ENCODE measurements around the gene GALNT17. TPM values are rescaled to one million over a fixed set of nuclear protein-coding genes. Genes with fewer than 3 reads are reported as not detected.

Gene GALNT17
- polyA plus RNA-seq, 1 donor (not counting 4 experiments of a cell fraction or from before 2014, with no cell fraction given) = not detected

DNA sequence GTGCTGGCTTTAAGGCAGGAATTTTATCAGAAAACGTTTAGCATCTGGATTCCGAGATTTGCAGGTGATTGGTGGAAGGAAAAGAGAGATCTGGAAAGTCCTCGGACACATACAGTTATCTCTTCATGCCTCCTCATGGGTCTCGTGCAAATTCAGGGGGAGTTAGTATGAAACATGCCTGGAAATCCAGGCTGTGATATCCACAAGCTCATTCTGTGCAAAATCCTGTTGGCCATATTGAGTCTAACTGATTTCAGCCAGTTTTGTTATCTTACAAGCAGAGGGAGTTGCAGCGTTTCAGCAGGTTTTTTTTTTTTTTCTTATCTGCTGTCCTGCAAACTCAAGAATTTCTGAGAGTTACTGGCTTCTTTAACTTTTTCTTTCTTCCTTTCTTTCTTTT lies 411.5 kb downstream of the GALNT17 start:
- no peak for TF ChIP-seq CTCF (optimal IDR thresholded peaks at IDR 0.05 in 1 of 3, IDR thresholded peaks at IDR 0.05 in 1 of 3, conservative IDR thresholded peaks at IDR 0.05 in 1 of 3; ENCODE audit: extremely low read depth in 1 of 3, insufficient read depth in 2 of 3, low read length in 3 of 3)
- no peak for TF ChIP-seq EZH2 (IDR thresholded peaks at IDR 0.05; ENCODE audit: low read length)
- DNase-seq (ENCODE audit: low read depth, low spot score) (no peak), FAIRE-seq (no peak)
- Histone ChIP-seq H3K79me2 (ENCODE audit: control insufficient read depth, insufficient read depth, low read length) (no peaks in the 10 kb centered on the region), H3K4me1 (ENCODE audit: control insufficient read depth, extremely low read depth, insufficient read depth, low read length) (no peaks in the 10 kb centered on the region), H3K27ac (ENCODE audit: control insufficient read depth, insufficient read depth, low read length) (no peak overlapping the region), H3K9ac (ENCODE audit: control insufficient read depth, extremely low read depth, insufficient read depth, low read length) (no peak overlapping the region), H3K9me3 (ENCODE audit: control insufficient read depth, low read depth, low read length) (peaks cover 3% of the 10 kb centered on the region), H3K27me3 (ENCODE audit: control insufficient read depth, extremely low read depth, insufficient read depth, low read length) (no peaks in the 10 kb centered on the region), H3K4me2 (ENCODE audit: control insufficient read depth, extremely low read depth, insufficient read depth, low read depth, low read length) (no peak overlapping the region), H3K36me3 (ENCODE audit: control insufficient read depth in 2 of 2, extremely low read depth in 1 of 2, insufficient read depth in 2 of 2, low read length in 2 of 2) (no peaks in the 10 kb centered on the region), H3K9me1 (ENCODE audit: control insufficient read depth, extremely low read depth, insufficient read depth, low read length) (no peaks in the 10 kb centered on the region), H4K20me1 (ENCODE audit: control insufficient read depth, extremely low read depth, insufficient read depth, low read length) (no peaks in the 10 kb centered on the region), H2AFZ (ENCODE audit: control insufficient read depth, low read length) (no peak overlapping the region), H3K4me3 (ENCODE audit: control insufficient read depth in 2 of 3, extremely low read depth in 1 of 3, insufficient read depth in 2 of 3, low read depth in 1 of 3, low read length in 3 of 3) (no peak overlapping the region)
- dilution Hi-C loops (cut with MboI; ENCODE audit: extremely low pct_ligation_motif_present, low sequenced_read_pairs) = no loop called here

- no peak for FAIRE-seq
- H3K27ac ChIP-seq (ENCODE audit: control insufficient read depth, insufficient read depth, low read length) = no peak overlapping the region
- TF ChIP-seq CTCF (optimal IDR thresholded peaks at IDR 0.05 in 1 of 3, IDR thresholded peaks at IDR 0.05 in 1 of 3, conservative IDR thresholded peaks at IDR 0.05 in 1 of 3; ENCODE audit: extremely low read depth in 1 of 3, insufficient read depth in 2 of 3, low read length in 3 of 3) (no peak), EZH2 (IDR thresholded peaks at IDR 0.05; ENCODE audit: low read length) (no peak)
Measured at GRCh38 chr7:71544816-71545215, 412.9 kb downstream of the GALNT17 start.

More at GRCh38 chr7:71544816-71545215, 412.9 kb downstream of the GALNT17 start:
- H3K27me3 ChIP-seq (ENCODE audit: control insufficient read depth, extremely low read depth, insufficient read depth, low read length) = no peaks in the 10 kb centered on the region
- peaks cover 3% of the 10 kb centered on the region for H3K9me3 ChIP-seq (ENCODE audit: control insufficient read depth, low read depth, low read length)
- DNase-seq (ENCODE audit: low read depth, low spot score) = no peak
- dilution Hi-C loops (cut with MboI; ENCODE audit: extremely low pct_ligation_motif_present, low sequenced_read_pairs) = no loop called here
- no peak overlapping the region for H3K9ac ChIP-seq (ENCODE audit: control insufficient read depth, extremely low read depth, insufficient read depth, low read length)
- no peak overlapping the region for H2AFZ ChIP-seq (ENCODE audit: control insufficient read depth, low read length)
- H3K4me2 ChIP-seq (ENCODE audit: control insufficient read depth, extremely low read depth, insufficient read depth, low read depth, low read length) = no peak overlapping the region
- no peaks in the 10 kb centered on the region for H3K9me1 ChIP-seq (ENCODE audit: control insufficient read depth, extremely low read depth, insufficient read depth, low read length)
- H3K79me2 ChIP-seq (ENCODE audit: control insufficient read depth, insufficient read depth, low read length) = no peaks in the 10 kb centered on the region
- H3K4me1 ChIP-seq (ENCODE audit: control insufficient read depth, extremely low read depth, insufficient read depth, low read length) = no peaks in the 10 kb centered on the region
- H3K4me3 ChIP-seq (ENCODE audit: control insufficient read depth in 2 of 3, extremely low read depth in 1 of 3, insufficient read depth in 2 of 3, low read depth in 1 of 3, low read length in 3 of 3) = no peak overlapping the region
- no peaks in the 10 kb centered on the region for H4K20me1 ChIP-seq (ENCODE audit: control insufficient read depth, extremely low read depth, insufficient read depth, low read length)
- H3K36me3 ChIP-seq (ENCODE audit: control insufficient read depth in 2 of 2, extremely low read depth in 1 of 2, insufficient read depth in 2 of 2, low read length in 2 of 2) = no peaks in the 10 kb centered on the region
